Natural killer cell (primary cell): ENCODE measurements around the gene DOHH. TPM values are rescaled to one million over a fixed set of nuclear protein-coding genes. Genes with fewer than 3 reads are reported as not detected.

Experiments
- ATAC-seq, 3 donors: fragments of 150-1000 bp in 2 of 3; fragments of 200-7000 bp in 1 of 3; cut with Tn5 transposase; 1 replicate in 1 of 3; 2 replicates in 2 of 3; pipeline ENCODE4 v1.10.0; 2021; ENCODE audit warnings: mild to moderate bottlenecking in 2 of 3, moderate library complexity in 2 of 3
- DNase-seq, 2 donors: peaks; one replicate each; pipeline versions ENCODE4 v3.0.0 to v3.0.0-alpha.2; 2013 to 2021; ENCODE audit warnings: mixed read lengths in 1 of 2
- H3K27ac ChIP-seq: one replicate; pipeline ENCODE4 v1.5.1; 2013; ENCODE audit warnings: mild to moderate bottlenecking, low read length
- H3K27me3 ChIP-seq: one replicate; pipeline ENCODE4 v1.6.1; 2013; ENCODE audit warnings: low read length; ENCODE audit not compliant: control insufficient read depth, insufficient read depth
- H3K36me3 ChIP-seq: one replicate; pipeline ENCODE4 v1.6.1; 2013; ENCODE audit warnings: low read length; ENCODE audit not compliant: control insufficient read depth, insufficient read depth
- H3K4me1 ChIP-seq: one replicate; pipeline ENCODE4 v1.6.1; 2013; ENCODE audit warnings: low read length; ENCODE audit not compliant: control insufficient read depth, insufficient read depth
- H3K4me3 ChIP-seq: one replicate; pipeline ENCODE4 v1.5.1; 2013; ENCODE audit warnings: low read length
- H3K9me3 ChIP-seq: one replicate; pipeline ENCODE4 v1.6.1; 2013; ENCODE audit warnings: low read length; ENCODE audit not compliant: control insufficient read depth, insufficient read depth
- H3K27ac Mint-ChIP-seq, 2 donors: one replicate each; pipeline ENCODE4 v1.8.0; 2022; ENCODE audit warnings: mild to moderate bottlenecking in 2 of 2, mixed read lengths in 2 of 2, moderate library complexity in 1 of 2
- H3K27me3 Mint-ChIP-seq, 2 donors: one replicate each; pipeline ENCODE4 v1.8.0; 2022; ENCODE audit warnings: low read depth in 2 of 2, mixed read lengths in 2 of 2
- H3K36me3 Mint-ChIP-seq: one replicate; pipeline ENCODE4 v1.8.0; 2022; ENCODE audit warnings: mixed read lengths
- H3K4me1 Mint-ChIP-seq, 2 donors: one replicate each; pipeline ENCODE4 v1.8.0; 2022; ENCODE audit warnings: mixed read lengths in 2 of 2
- H3K4me3 Mint-ChIP-seq: one replicate; pipeline ENCODE4 v1.8.0; 2022; ENCODE audit warnings: mild to moderate bottlenecking, moderate library complexity, mixed read lengths
- H3K9me3 Mint-ChIP-seq, 2 donors: one replicate each; pipeline ENCODE4 v1.8.0; 2022; ENCODE audit warnings: mixed read lengths in 2 of 2
- CTCF ChIP-seq: fragments of 200-600 bp; IDR thresholded peaks from one replicate; pipeline ENCODE4 v1.8.0; 2022; ENCODE audit warnings: antibody characterized with exemption
- WGBS: methylation state at CpG from one replicate; pipeline ENCODE4 v1.1.7; 2013; ENCODE audit warnings: missing lambda C conversion rate; ENCODE audit not compliant: insufficient coverage; 5-methylcytosine and 5-hydroxymethylcytosine counted together
- intact Hi-C: fragments of 100-400 bp; cut with micrococcal nuclease; formaldehyde crosslinking; loops from one replicate; pipeline ENCODE4 v1.14.2; 2022
- total RNA-seq, 4 donors: library from RNA; stranded (reverse); fragments of 120-200 nt in 1 of 4; gene quantifications; one replicate each; pipeline versions ENCODE4 v1.2.3 to v1.2.4, GENCODE V29; 2013 to 2022

DOHH gene
- total RNA-seq, 3 donors from 2014 or later (not counting 1 experiment from before 2014, with no cell fraction given): 4.5 to 5.9 (median 4.6) TPM

GRCh38 chr19:3513229-3514140, 13.0 kb upstream of the DOHH start:
- peaks cover 23 to 41% of the 10 kb centered on the region in 2 donors for H3K4me1 Mint-ChIP-seq
- peaks cover 11% of the 10 kb centered on the region for H3K36me3 ChIP-seq
- no peaks in the 10 kb centered on the region for H3K27me3 ChIP-seq
- no peak for ATAC-seq
- no peaks in the 10 kb centered on the region for H3K9me3 Mint-ChIP-seq
- no peak for DNase-seq
- no peak for TF ChIP-seq CTCF
- no peaks in the 10 kb centered on the region for H3K27me3 Mint-ChIP-seq
- H3K36me3 Mint-ChIP-seq: no peaks in the 10 kb centered on the region
- H3K27ac Mint-ChIP-seq: no peak overlapping the region
- H3K27ac ChIP-seq: no peak overlapping the region
- intact Hi-C loops: no loop called here
- 94% methylated on average over 23 of the region's 23 CpGs for WGBS
- H3K4me1 ChIP-seq: peaks cover 46% of the 10 kb centered on the region
- no peaks in the 10 kb centered on the region for H3K9me3 ChIP-seq
- H3K4me3 Mint-ChIP-seq: no peak overlapping the region
- H3K4me3 ChIP-seq: no peak overlapping the region

GRCh38 chr19:3512562-3513228, 12.2 kb upstream of the DOHH start:
- no peak for ATAC-seq
- Histone ChIP-seq H3K27me3 (no peaks in the 10 kb centered on the region), H3K9me3 (no peaks in the 10 kb centered on the region), H3K36me3 (peaks cover 11% of the 10 kb centered on the region), H3K4me3 (no peak overlapping the region), H3K4me1 (peaks cover 53% of the 10 kb centered on the region), H3K27ac (no peak overlapping the region)
- Mint-ChIP-seq H3K27me3 (no peaks in the 10 kb centered on the region), H3K4me1 (peaks cover 26 to 45% of the 10 kb centered on the region in 2 donors), H3K9me3 (no peaks in the 10 kb centered on the region), H3K27ac (no peak overlapping the region), H3K36me3 (no peaks in the 10 kb centered on the region), H3K4me3 (no peak overlapping the region)
- DNase-seq: no peak
- intact Hi-C loops: no loop called here
- 97% methylated on average over 16 of the region's 17 CpGs for WGBS
- TF ChIP-seq CTCF: no peak

- peaks cover 11% of the 10 kb centered on the region for H3K36me3 ChIP-seq
These were observed 11.2 kb upstream of the DOHH start for GRCh38 chr19:3511506-3512251.

More at GRCh38 chr19:3511506-3512251, 11.2 kb upstream of the DOHH start:
- Histone ChIP-seq H3K27ac (no peak overlapping the region), H3K27me3 (no peaks in the 10 kb centered on the region), H3K9me3 (no peaks in the 10 kb centered on the region), H3K4me1 (peaks cover 56% of the 10 kb centered on the region), H3K4me3 (no peak overlapping the region)
- no peak for ATAC-seq
- intact Hi-C loops: no loop called here
- peaks cover 31 to 50% of the 10 kb centered on the region in 2 donors for H3K4me1 Mint-ChIP-seq
- no peak overlapping the region for H3K27ac Mint-ChIP-seq
- no peaks in the 10 kb centered on the region for H3K36me3 Mint-ChIP-seq
- H3K9me3 Mint-ChIP-seq: no peaks in the 10 kb centered on the region
- H3K27me3 Mint-ChIP-seq: no peaks in the 10 kb centered on the region
- no peak for TF ChIP-seq CTCF
- no peak for DNase-seq
- no peak overlapping the region for H3K4me3 Mint-ChIP-seq
- 94% methylated on average over 26 of the region's 26 CpGs for WGBS
